H9 (cell line): Measurements from ENCODE around the gene DCHS1. TPM values are rescaled to one million over a fixed set of nuclear protein-coding genes. Genes with fewer than 3 reads are reported as not detected.

ENCODE experiments used
- DNase-seq: peaks from one replicate; pipeline ENCODE4 v3.0.0-alpha.2; 2017
- H2AFZ ChIP-seq: one replicate; pipeline ENCODE4 v1.6.1; 2013; ENCODE audit warnings: mild to moderate bottlenecking, low read length, control low read depth, moderate library complexity
- H2AK5ac ChIP-seq: 2 replicates; pipeline ENCODE4 v1.6.1; 2013; ENCODE audit warnings: low read length, control low read depth, mixed read lengths; ENCODE audit not compliant: insufficient read length
- H2BK120ac ChIP-seq: one replicate; pipeline ENCODE4 v1.6.1; 2013; ENCODE audit warnings: low read depth, mild to moderate bottlenecking, low read length, control low read depth, inconsistent platforms; ENCODE audit not compliant: poor library complexity, severe bottlenecking
- H2BK12ac ChIP-seq: 2 replicates; pipeline ENCODE4 v1.6.1; 2013; ENCODE audit warnings: low read length, control low read depth, mixed read lengths, low read depth; ENCODE audit not compliant: insufficient read length
- H2BK15ac ChIP-seq: 2 replicates; pipeline ENCODE4 v1.6.1; 2013; ENCODE audit warnings: low read depth, low read length, control low read depth
- H2BK20ac ChIP-seq: one replicate; pipeline ENCODE4 v1.6.1; 2013; ENCODE audit warnings: low read depth, mild to moderate bottlenecking, low read length, control low read depth, inconsistent platforms; ENCODE audit not compliant: poor library complexity, severe bottlenecking
- H2BK5ac ChIP-seq: 2 replicates; pipeline ENCODE4 v1.6.1; 2013; ENCODE audit warnings: low read length, control low read depth, mixed read lengths; ENCODE audit not compliant: insufficient read length
- H3K14ac ChIP-seq: 2 replicates; pipeline ENCODE4 v1.6.1; 2013; ENCODE audit warnings: low read length, control low read depth; ENCODE audit not compliant: insufficient read depth
- H3K18ac ChIP-seq: 2 replicates; pipeline ENCODE4 v1.6.1; 2013; ENCODE audit warnings: low read depth, mild to moderate bottlenecking, mixed read lengths, low read length, control low read depth; ENCODE audit not compliant: insufficient read length
- H3K23ac ChIP-seq: 2 replicates; pipeline ENCODE4 v1.6.1; 2013; ENCODE audit warnings: low read length, control low read depth, mixed read lengths, low read depth; ENCODE audit not compliant: insufficient read length
- H3K23me2 ChIP-seq: 2 replicates; pipeline ENCODE4 v1.6.1; 2013; ENCODE audit warnings: low read depth, mild to moderate bottlenecking, mixed read lengths, low read length, control low read depth; ENCODE audit not compliant: insufficient read length, poor library complexity, severe bottlenecking
- H3K27ac ChIP-seq: 2 replicates; pipeline ENCODE4 v1.5.1; 2013; ENCODE audit warnings: low read length, control low read depth, mixed read lengths, low read depth; ENCODE audit not compliant: insufficient read length
- H3K27me3 ChIP-seq: 2 replicates; pipeline ENCODE4 v1.6.1; 2013; ENCODE audit warnings: low read length, control low read depth, inconsistent platforms; ENCODE audit not compliant: insufficient read depth
- H3K4ac ChIP-seq: 2 replicates; pipeline ENCODE4 v1.6.1; 2013; ENCODE audit warnings: low read depth, mild to moderate bottlenecking, control low read depth, inconsistent platforms, low read length, moderate library complexity
- H3K4me1 ChIP-seq: 2 replicates; pipeline ENCODE4 v1.6.1; 2013; ENCODE audit warnings: low read length, control low read depth, inconsistent platforms; ENCODE audit not compliant: insufficient read depth
- H3K4me2 ChIP-seq: 2 replicates; pipeline ENCODE4 v1.6.1; 2013; ENCODE audit warnings: low read length, control low read depth, mixed read lengths; ENCODE audit not compliant: insufficient read length, insufficient read depth
- H3K56ac ChIP-seq: 2 replicates; pipeline ENCODE4 v1.6.1; 2013; ENCODE audit warnings: low read depth, mild to moderate bottlenecking, mixed read lengths, low read length, control low read depth; ENCODE audit not compliant: insufficient read length
- H3K79me1 ChIP-seq: 2 replicates; pipeline ENCODE4 v1.6.1; 2013; ENCODE audit warnings: low read depth, mild to moderate bottlenecking, moderate library complexity, low read length, control low read depth, inconsistent platforms; ENCODE audit not compliant: insufficient read depth, poor library complexity, severe bottlenecking
- H3K79me2 ChIP-seq: 2 replicates; pipeline ENCODE4 v1.6.1; 2013; ENCODE audit warnings: low read length, control low read depth, inconsistent platforms; ENCODE audit not compliant: insufficient read depth
- H3K9ac ChIP-seq: 2 replicates; pipeline ENCODE4 v1.6.1; 2013; ENCODE audit warnings: low read length, control low read depth, mixed read lengths; ENCODE audit not compliant: insufficient read length; ENCODE audit errors: extremely low read depth
- H3K9me3 ChIP-seq: one replicate; pipeline ENCODE4 v1.6.1; 2013; ENCODE audit warnings: low read depth, low read length, inconsistent platforms; ENCODE audit not compliant: control insufficient read depth
- H3T11ph ChIP-seq: one replicate; pipeline ENCODE4 v1.6.1; 2013; ENCODE audit warnings: mild to moderate bottlenecking, low read length, control low read depth, inconsistent platforms
- H4K20me1 ChIP-seq: one replicate; pipeline ENCODE4 v1.6.1; 2013; ENCODE audit not compliant: control insufficient read depth, insufficient read length, insufficient read depth
- H4K5ac ChIP-seq: 2 replicates; pipeline ENCODE4 v1.6.1; 2013; ENCODE audit warnings: low read depth, mild to moderate bottlenecking, mixed read lengths, low read length, control low read depth; ENCODE audit not compliant: insufficient read length
- H4K8ac ChIP-seq: replicated peaks from 2 replicates; pipeline ENCODE4 v1.6.1; 2013; ENCODE audit warnings: low read length, control low read depth, mixed read lengths, low read depth; ENCODE audit not compliant: insufficient read length
- H4K91ac ChIP-seq: 2 replicates; pipeline ENCODE4 v1.6.1; 2013; ENCODE audit warnings: low read depth, mild to moderate bottlenecking, moderate library complexity, mixed read lengths, low read length, control low read depth; ENCODE audit not compliant: insufficient read length
- H3K27ac Mint-ChIP-seq, 3 experiments: 2 replicates in 2 of 3; 3 replicates in 1 of 3; pipeline ENCODE4 v1.8.0; 2020 to 2021; ENCODE audit warnings: mixed read lengths in 3 of 3, mild to moderate bottlenecking in 1 of 3, moderate library complexity in 1 of 3
- H3K27me3 Mint-ChIP-seq: 2 replicates; pipeline ENCODE4 v1.8.0; 2021; ENCODE audit warnings: low read depth, mild to moderate bottlenecking, moderate library complexity, mixed read lengths
- H3K36me3 Mint-ChIP-seq, 3 experiments: 2 replicates in 2 of 3; 3 replicates in 1 of 3; pipeline ENCODE4 v1.8.0; 2020 to 2021; ENCODE audit warnings: low read depth in 3 of 3, mixed read lengths in 3 of 3; ENCODE audit not compliant: insufficient read depth in 1 of 3
- H3K4me1 Mint-ChIP-seq, 2 experiments: 2 replicates each; pipeline ENCODE4 v1.8.0; 2020; ENCODE audit warnings: mixed read lengths in 2 of 2
- H3K4me3 Mint-ChIP-seq, 2 experiments: 2 replicates in 1 of 2; 3 replicates in 1 of 2; pipeline ENCODE4 v1.8.0; 2020 to 2021; ENCODE audit warnings: mild to moderate bottlenecking in 2 of 2, mixed read lengths in 2 of 2, moderate library complexity in 1 of 2
- H3K9me3 Mint-ChIP-seq, 2 experiments: 2 replicates in 1 of 2; 3 replicates in 1 of 2; pipeline ENCODE4 v1.8.0; 2020; ENCODE audit warnings: mild to moderate bottlenecking in 2 of 2, mixed read lengths in 2 of 2, moderate library complexity in 1 of 2
- CTCF ChIP-seq: fragments of 200-600 bp; sonication (generic); conservative IDR thresholded peaks from 3 replicates; pipeline ENCODE4 v1.8.0; 2021; ENCODE audit warnings: antibody characterized with exemption, mild to moderate bottlenecking
- WGBS: extraction: QIAGEN DNeasy Blood & Tissue Kit; methylation state at CpG from one replicate; pipeline ENCODE4 v1.1.7; 2013; ENCODE audit warnings: missing lambda C conversion rate, low lambda C conversion rate, mixed read lengths; ENCODE audit not compliant: insufficient read length; ENCODE audit errors: extremely low coverage; 5-methylcytosine and 5-hydroxymethylcytosine counted together
- total RNA-seq: library from RNA; stranded (reverse); gene quantifications from 2 replicates; pipeline ENCODE4 v1.2.1, GENCODE V29; 2021

The DCHS1 gene
- total RNA-seq, 1 experiment from 2014 or later = 12.5 TPM

DNA sequence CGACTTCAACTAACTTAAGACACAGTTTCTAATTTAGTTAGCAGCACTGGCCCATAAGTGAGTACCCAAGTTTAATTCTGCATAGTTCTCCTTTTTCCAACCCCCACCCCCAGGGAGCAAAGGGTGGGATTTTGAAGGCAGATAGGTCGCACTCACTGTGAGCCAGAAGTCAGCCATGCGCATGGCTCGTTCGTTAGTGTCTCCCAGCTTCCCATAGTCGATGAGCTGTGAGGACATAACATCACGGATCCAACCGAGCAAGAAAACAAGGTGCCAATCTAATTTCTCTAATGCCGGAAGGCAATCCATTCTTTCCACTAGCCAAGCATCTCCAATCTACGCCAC, 27.0 kb upstream of the DCHS1 start:
- Mint-ChIP-seq H3K9me3 (peaks cover 0 to 10% of the 10 kb centered on the region in 2 experiments; a peak in 3 of 5 replicates), H3K4me3 (peak overlapping the region; percentile 99), H3K27me3 (no peaks in the 10 kb centered on the region; the same call in 1 of the 2 replicates), H3K27ac (peak overlapping the region; percentile 99 to 100 (median 99); a peak in 6 of 7 replicates), H3K4me1 (peaks cover 21 to 23% of the 10 kb centered on the region in 2 experiments), H3K36me3 (peaks cover 13 to 39% (median 27%) of the 10 kb centered on the region in 3 experiments; a peak in 6 of 7 replicates)
- no peaks in the 10 kb centered on the region for H3K9me3 ChIP-seq
- no peak for TF ChIP-seq CTCF
- WGBS = no CpG with 5 or more reads among the region's 10 CpGs
- H3K23me2 ChIP-seq = peaks cover 7% of the 10 kb centered on the region
- H3K79me1 ChIP-seq = peaks cover 3% of the 10 kb centered on the region
- no peaks in the 10 kb centered on the region for H3K27me3 ChIP-seq
- no peak overlapping the region for H2BK120ac ChIP-seq
- no peak overlapping the region for H2BK12ac ChIP-seq
- no peak overlapping the region for H2AFZ ChIP-seq
- H3K14ac ChIP-seq = peak overlapping the region; percentile 90
- H3K18ac ChIP-seq = peak overlapping the region; percentile 85
- peaks cover 6% of the 10 kb centered on the region for H3K4me1 ChIP-seq
- H2BK15ac ChIP-seq = no peak overlapping the region
- H3K9ac ChIP-seq = peak overlapping the region; percentile 89
- H3K23ac ChIP-seq = no peak overlapping the region
- H2BK20ac ChIP-seq = no peak overlapping the region
- peak overlapping the region; percentile 59 for H3K27ac ChIP-seq
- H2BK5ac ChIP-seq = peak overlapping the region; percentile 13
- H4K91ac ChIP-seq = no peak overlapping the region
- H3K79me2 ChIP-seq = peaks cover 8% of the 10 kb centered on the region; the same call in 1 of the 2 replicates
- H4K5ac ChIP-seq = no peak overlapping the region
- no peaks in the 10 kb centered on the region for H4K20me1 ChIP-seq
- H3K56ac ChIP-seq = peak overlapping the region; percentile 4
- no peak overlapping the region for H4K8ac ChIP-seq
- peak overlapping the region; percentile 85 for H3K4me2 ChIP-seq
- no peak overlapping the region for H2AK5ac ChIP-seq
- H3T11ph ChIP-seq = no peak overlapping the region
- DNase-seq = no peak
- H3K4ac ChIP-seq = no peak overlapping the region
